Tibial artery (tissue), 4 donors: ENCODE data around the gene S100A9.

Experiments
- DNase-seq, 2 donors: peaks; one replicate each; pipeline ENCODE4 v3.0.0-alpha.2; 2019
- H3K27ac ChIP-seq, 2 donors: fragments of 200-600 bp; sonication (generic) in 1 of 2; 1 replicate in 1 of 2; 2 replicates in 1 of 2; pipeline ENCODE4 v1.5.1; 2018 to 2019; ENCODE audit warnings: mild to moderate bottlenecking in 1 of 2
- H3K27me3 ChIP-seq, 2 donors: fragments of 200-600 bp; sonication (generic) in 1 of 2; one replicate each; pipeline versions ENCODE4 v1.5.1 to v1.6.0; 2016 to 2019
- H3K36me3 ChIP-seq, 3 donors: fragments of 200-600 bp; sonication (generic) in 2 of 3; one replicate each; pipeline ENCODE4 v1.5.1; 2016 to 2019; ENCODE audit warnings: mild to moderate bottlenecking in 2 of 3
- H3K4me1 ChIP-seq, 4 donors: fragments of 200-600 bp; sonication (generic) in 2 of 4; 1 replicate in 3 of 4; 2 replicates in 1 of 4; pipeline ENCODE4 v1.5.1; 2016 to 2019
- H3K4me3 ChIP-seq, 2 donors: fragments of 200-600 bp; sonication (generic) in 1 of 2; 1 replicate in 1 of 2; 2 replicates in 1 of 2; pipeline ENCODE4 v1.5.1; 2018 to 2019; ENCODE audit warnings: mild to moderate bottlenecking in 2 of 2
- H3K9me3 ChIP-seq, 3 donors: fragments of 200-600 bp; sonication (generic) in 1 of 3; one replicate each; pipeline ENCODE4 v1.5.1; 2016 to 2019
- intact Hi-C: fragments of 100-400 bp; cut with DNase I; formaldehyde crosslinking; loops from one replicate; pipeline ENCODE4 v1.15.0; 2023; ENCODE audit warnings: low total_unique reads
- TF ChIP-seq, protein P1 (sequence below), 2 experiments: fragments of 200-600 bp in 1 of 2; fragments of 450-650 bp in 1 of 2; IDR thresholded peaks; one replicate each; pipeline ENCODE4 v1.5.1; 2017 to 2019; ENCODE audit warnings: antibody characterized with exemption in 2 of 2, mild to moderate bottlenecking in 1 of 2, moderate library complexity in 1 of 2

The S100A9 gene

GRCh38 chr1:153342178-153342577 is 15.5 kb upstream of the S100A9 start:
- H3K9me3 ChIP-seq = no peaks in the 10 kb centered on the region
- no peaks in the 10 kb centered on the region for H3K36me3 ChIP-seq
- no peak overlapping the region for H3K4me3 ChIP-seq
- H3K27me3 ChIP-seq = peaks cover 0 to 43% of the 10 kb centered on the region in 2 donors
- TF ChIP-seq, protein P1, sequence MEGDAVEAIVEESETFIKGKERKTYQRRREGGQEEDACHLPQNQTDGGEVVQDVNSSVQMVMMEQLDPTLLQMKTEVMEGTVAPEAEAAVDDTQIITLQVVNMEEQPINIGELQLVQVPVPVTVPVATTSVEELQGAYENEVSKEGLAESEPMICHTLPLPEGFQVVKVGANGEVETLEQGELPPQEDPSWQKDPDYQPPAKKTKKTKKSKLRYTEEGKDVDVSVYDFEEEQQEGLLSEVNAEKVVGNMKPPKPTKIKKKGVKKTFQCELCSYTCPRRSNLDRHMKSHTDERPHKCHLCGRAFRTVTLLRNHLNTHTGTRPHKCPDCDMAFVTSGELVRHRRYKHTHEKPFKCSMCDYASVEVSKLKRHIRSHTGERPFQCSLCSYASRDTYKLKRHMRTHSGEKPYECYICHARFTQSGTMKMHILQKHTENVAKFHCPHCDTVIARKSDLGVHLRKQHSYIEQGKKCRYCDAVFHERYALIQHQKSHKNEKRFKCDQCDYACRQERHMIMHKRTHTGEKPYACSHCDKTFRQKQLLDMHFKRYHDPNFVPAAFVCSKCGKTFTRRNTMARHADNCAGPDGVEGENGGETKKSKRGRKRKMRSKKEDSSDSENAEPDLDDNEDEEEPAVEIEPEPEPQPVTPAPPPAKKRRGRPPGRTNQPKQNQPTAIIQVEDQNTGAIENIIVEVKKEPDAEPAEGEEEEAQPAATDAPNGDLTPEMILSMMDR (IDR thresholded peaks at IDR 0.05) = no peak
- H3K27ac ChIP-seq = no peak overlapping the region
- H3K4me1 ChIP-seq = no peaks in the 10 kb centered on the region
- DNase-seq = no peak
- intact Hi-C loops = no loop called here

- TF ChIP-seq, protein P1 (IDR thresholded peaks at IDR 0.05) = no peak
- H3K4me3 ChIP-seq = no peak overlapping the region
- H3K9me3 ChIP-seq = no peaks in the 10 kb centered on the region
- H3K27me3 ChIP-seq = peaks cover 0 to 44% of the 10 kb centered on the region in 2 donors
- H3K27ac ChIP-seq = no peak overlapping the region
- no peak for DNase-seq
- intact Hi-C loops = no loop called here
- H3K4me1 ChIP-seq = no peaks in the 10 kb centered on the region
- no peaks in the 10 kb centered on the region for H3K36me3 ChIP-seq
Measured at GRCh38 chr1:153343040-153343681, 14.5 kb upstream of the S100A9 start.

GRCh38 chr1:153343811-153344717 is 13.6 kb upstream of the S100A9 start:
- H3K27ac ChIP-seq = no peak overlapping the region
- TF ChIP-seq, protein P1 (IDR thresholded peaks at IDR 0.05) = no peak
- peaks cover 0 to 50% of the 10 kb centered on the region in 2 donors for H3K27me3 ChIP-seq
- DNase-seq = no peak
- no peaks in the 10 kb centered on the region for H3K9me3 ChIP-seq
- no peaks in the 10 kb centered on the region for H3K36me3 ChIP-seq
- H3K4me1 ChIP-seq = no peaks in the 10 kb centered on the region
- intact Hi-C loops = no loop called here
- no peak overlapping the region for H3K4me3 ChIP-seq

DNA sequence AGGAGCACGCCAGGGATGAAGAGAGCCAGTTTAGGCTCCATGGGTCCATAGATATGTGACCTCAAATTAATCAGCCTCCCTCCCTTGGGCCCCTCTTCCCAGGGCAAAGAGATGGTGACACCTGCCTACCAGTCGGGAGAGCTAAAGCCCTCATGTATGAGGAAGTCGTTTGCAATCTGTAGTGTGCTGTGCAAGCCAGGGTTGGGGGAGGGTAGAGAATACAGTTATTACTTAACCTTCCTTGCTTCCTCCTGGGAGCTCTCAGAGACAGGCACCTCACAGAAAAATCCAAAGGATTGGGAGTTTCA is 13.0 kb upstream of the S100A9 start:
- Histone ChIP-seq H3K27ac (no peak overlapping the region), H3K4me3 (no peak overlapping the region), H3K27me3 (peaks cover 0 to 56% of the 10 kb centered on the region in 2 donors), H3K4me1 (no peaks in the 10 kb centered on the region), H3K36me3 (no peaks in the 10 kb centered on the region), H3K9me3 (no peaks in the 10 kb centered on the region)
- DNase-seq = no peak
- TF ChIP-seq, protein P1 (IDR thresholded peaks at IDR 0.05) = no peak
- intact Hi-C loops = no loop called here

DNA sequence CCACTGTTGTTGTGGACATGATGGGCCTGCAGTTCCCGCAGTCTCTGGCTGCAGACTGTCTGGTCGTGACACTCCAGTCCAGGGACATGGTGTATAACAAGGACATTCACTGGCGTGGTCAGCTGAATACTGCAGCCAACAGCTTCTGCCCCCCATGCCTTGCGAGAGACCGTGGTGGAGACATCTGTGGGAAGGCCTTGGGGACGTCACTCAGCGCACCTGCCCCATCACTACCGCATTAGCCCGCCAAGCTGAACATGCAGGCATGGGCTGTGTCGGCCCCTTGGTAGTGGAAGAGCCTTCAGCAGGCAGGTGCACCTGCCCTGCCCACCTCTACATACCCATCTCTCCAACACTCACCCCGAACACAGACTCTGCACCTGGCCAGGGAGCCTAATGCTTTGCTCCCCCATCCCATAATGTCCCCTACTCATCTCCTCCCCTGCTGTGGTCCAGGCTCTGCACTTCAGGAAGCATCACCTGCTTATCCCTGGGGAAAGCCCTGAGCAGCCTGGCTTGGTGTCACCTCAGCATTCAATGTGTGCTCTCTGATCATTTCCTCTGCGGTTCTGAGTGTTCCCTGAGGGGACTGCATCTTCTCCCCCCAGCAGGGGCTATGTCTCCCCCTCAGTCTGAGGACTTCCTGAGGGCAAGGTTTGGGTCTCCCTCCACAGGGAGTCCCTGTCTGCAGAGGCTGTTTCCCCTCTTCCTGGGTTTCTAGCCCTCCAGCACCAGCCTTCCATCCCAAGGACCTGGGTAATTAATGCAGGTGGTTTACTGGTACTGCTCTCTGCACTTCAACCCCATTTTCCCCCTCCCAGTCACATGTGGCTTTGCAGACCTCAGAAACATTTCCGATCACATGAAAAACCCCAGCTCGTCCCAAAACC is 12.2 kb upstream of the S100A9 start:
- no peak overlapping the region for H3K27ac ChIP-seq

More for the DNA sequence above, 12.2 kb upstream of the S100A9 start:
- DNase-seq = no peak
- peaks cover 0 to 58% of the 10 kb centered on the region in 2 donors for H3K27me3 ChIP-seq
- TF ChIP-seq, protein P1 (IDR thresholded peaks at IDR 0.05) = no peak
- H3K9me3 ChIP-seq = no peaks in the 10 kb centered on the region
- H3K36me3 ChIP-seq = no peaks in the 10 kb centered on the region
- intact Hi-C loops = no loop called here
- no peak overlapping the region for H3K4me3 ChIP-seq
- H3K4me1 ChIP-seq = no peaks in the 10 kb centered on the region
